HepG2 (cell line): ENCODE results near the gene MAP3K3. TPM values are rescaled to one million over a fixed set of nuclear protein-coding genes. Genes with fewer than 3 reads are reported as not detected.

Experiments
- ARID3A ChIP-seq: IDR thresholded peaks from 2 replicates; pipeline ENCODE4 v1.6.1; 2012; ENCODE audit warnings: low read depth, low read length, improper control_type of control experiment
- HMG20A ChIP-seq: IDR thresholded peaks from 2 replicates; pipeline ENCODE4 v1.6.1; 2016; ENCODE audit warnings: borderline replicate concordance
- HMG20B ChIP-seq: conservative IDR thresholded peaks from 2 replicates; pipeline ENCODE4 v1.6.1; 2016; ENCODE audit warnings: missing genetic modification reagents, missing compliant biosample characterization
- JUNB ChIP-seq: sonication (generic); formaldehyde crosslinking; IDR thresholded peaks from 2 replicates; pipeline ENCODE4 v1.8.0; 2022; ENCODE audit warnings: missing genetic modification reagents, mild to moderate bottlenecking, borderline replicate concordance
- LCORL ChIP-seq, 2 experiments: fragments of 450-650 bp in 1 of 2; sonication (generic) in 1 of 2; formaldehyde crosslinking in 1 of 2; IDR thresholded peaks; 2 replicates each; pipeline versions ENCODE4 v1.5.0 to v1.6.1; 2017 to 2020; ENCODE audit warnings: antibody characterized with exemption in 1 of 2, missing genetic modification reagents in 1 of 2
- NFYC ChIP-seq: IDR thresholded peaks from 2 replicates; pipeline ENCODE4 v1.6.1; 2016; ENCODE audit warnings: missing genetic modification reagents, missing compliant biosample characterization
- SIN3A ChIP-seq: IDR thresholded peaks from 2 replicates; pipeline ENCODE4 v1.6.1; 2011; ENCODE audit warnings: low read depth, mild to moderate bottlenecking, control low read depth, low read length, borderline replicate concordance
- SP4 ChIP-seq: sonication (generic); formaldehyde crosslinking; IDR thresholded peaks from 2 replicates; pipeline ENCODE4 v1.8.1; 2023; ENCODE audit warnings: mild to moderate bottlenecking, missing genetic modification reagents
- ZBED4 ChIP-seq: sonication (generic); formaldehyde crosslinking; IDR thresholded peaks from 2 replicates; pipeline ENCODE4 v1.4.0; 2020; ENCODE audit warnings: missing genetic modification reagents, borderline replicate concordance
- ZMAT3 ChIP-seq: sonication (generic); formaldehyde crosslinking; conservative IDR thresholded peaks from 2 replicates; pipeline ENCODE4 v1.7.0; 2021; ENCODE audit warnings: missing genetic modification reagents
- ZNF678 ChIP-seq: sonication (generic); formaldehyde crosslinking; IDR thresholded peaks from 2 replicates; pipeline ENCODE4 v1.4.0; 2020; ENCODE audit warnings: mild to moderate bottlenecking, missing genetic modification reagents
- ZNF75D ChIP-seq: sonication (generic); formaldehyde crosslinking; IDR thresholded peaks from 2 replicates; pipeline ENCODE4 v1.8.1; 2023; ENCODE audit warnings: missing genetic modification reagents, mild to moderate bottlenecking, borderline replicate concordance
- polyA plus RNA-seq, 8 experiments: library from polyadenylated mRNA; depleted of rRNA in 3 of 8; stranded (reverse) in 7 of 8; unstranded in 1 of 8; fragments of >200 nt; fragmentation: Illumina TruSeq in 4 of 8; extraction: Trizol in 4 of 8; gene quantifications; 2 replicates each; pipeline versions ENCODE4 v1.2.1 to v1.2.3, GENCODE V29; 2011 to 2016; ENCODE audit warnings: low read depth in 4 of 8, missing spikeins in 1 of 8, mixed read lengths in 1 of 8; ENCODE audit not compliant: insufficient read depth in 1 of 8
- total RNA-seq, 5 experiments: library from RNA; depleted of rRNA; stranded (reverse); fragments of >200 nt; fragmentation: Illumina TruSeq; extraction: Trizol; gene quantifications; 2 replicates each; pipeline ENCODE4 v1.2.3, GENCODE V29; 2016; ENCODE audit warnings: low read depth in 1 of 5
- TF ChIP-seq, protein P1 (sequence below), 2 experiments: sonication (generic) in 1 of 2; formaldehyde crosslinking in 1 of 2; IDR thresholded peaks; 2 replicates each; pipeline versions ENCODE4 v1.4.0 to v1.6.1; 2018 to 2020; ENCODE audit warnings: missing genetic modification reagents in 2 of 2, borderline replicate concordance in 1 of 2, low read depth in 1 of 2, mild to moderate bottlenecking in 1 of 2, missing biosample characterization in 1 of 2
- TF ChIP-seq, protein P2 (sequence below): sonication (generic); formaldehyde crosslinking; IDR thresholded peaks from 2 replicates; pipeline ENCODE4 v1.9.0; 2022; ENCODE audit warnings: missing genetic modification reagents, mild to moderate bottlenecking, borderline replicate concordance
- TF ChIP-seq, protein P3 (sequence below): sonication (generic); formaldehyde crosslinking; IDR thresholded peaks from 2 replicates; pipeline ENCODE4 v1.5.1; 2020; ENCODE audit warnings: missing genetic modification reagents, mild to moderate bottlenecking, borderline replicate concordance

MAP3K3 gene
- total and polyA plus RNA-seq, 2 of the 13 experiments (the other 11 are each of a cell fraction or from before 2014, with no cell fraction given): 17.7 to 21.8 TPM

DNA sequence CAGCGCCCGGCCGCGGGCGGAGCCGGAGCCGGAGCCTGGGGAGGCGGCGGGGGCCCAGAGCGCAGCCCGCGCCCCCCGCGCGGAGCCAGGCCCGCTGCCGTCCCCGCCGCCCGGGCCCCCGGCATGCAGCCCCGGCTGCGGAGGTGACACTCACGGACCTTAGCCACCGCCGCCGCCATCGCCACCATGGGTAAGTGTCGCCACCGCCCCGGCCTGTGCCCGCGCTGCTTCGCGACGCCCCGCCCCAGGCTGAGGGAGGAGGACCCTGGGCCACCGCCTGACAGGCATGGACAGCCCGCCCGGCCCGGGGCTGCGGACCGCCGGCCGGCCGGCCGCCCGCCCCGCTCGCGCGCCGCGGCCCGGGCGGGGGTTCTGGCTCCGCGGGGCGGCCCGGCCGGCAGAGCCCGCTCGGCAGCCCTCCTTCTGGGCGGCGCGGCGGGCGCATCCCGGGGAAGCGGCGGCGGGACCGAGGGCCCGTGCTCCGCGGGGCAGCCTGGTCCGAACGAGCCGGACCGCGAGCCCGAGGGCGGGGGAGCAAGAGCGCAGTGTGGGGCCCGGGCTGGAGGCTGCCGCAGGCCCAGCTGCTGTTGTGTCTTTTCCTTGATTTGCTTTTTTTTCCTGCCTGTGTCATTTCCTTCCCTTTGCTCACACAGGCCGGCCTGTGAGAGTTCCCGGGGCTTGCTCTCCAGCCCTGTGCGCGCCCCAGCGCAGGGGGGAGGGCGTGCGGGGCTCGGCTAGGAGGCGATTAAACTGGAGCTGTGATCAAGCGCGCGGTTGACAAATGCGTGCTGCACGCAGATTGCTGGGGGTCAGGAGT, 565 bp downstream of the MAP3K3 start (continued):
- TF ChIP-seq ARID3A (no peak), HMG20A (CRISPR knock-in tag) (no peak), ZMAT3 (no peak; the same call in 1 of the 2 replicates), NFYC (CRISPR knock-in tag) (no peak; the same call in 1 of the 2 replicates), ZBED4 (CRISPR knock-in tag) (no peak), SIN3A (peak; percentile 8; the same call in 1 of the 2 replicates), ZNF678 (no peak), SP4 (CRISPR knock-in tag) (no peak), ZNF75D (no peak), JUNB (CRISPR knock-in tag) (no peak), HMG20B (no peak), LCORL (IDR thresholded peaks at IDR 0.05) (no peak), LCORL (CRISPR knock-in tag; IDR thresholded peaks at IDR 0.05) (0 out of 2 replicates have a peak, but pooled peaks have one; percentile 12)
- TF ChIP-seq, protein P1, sequence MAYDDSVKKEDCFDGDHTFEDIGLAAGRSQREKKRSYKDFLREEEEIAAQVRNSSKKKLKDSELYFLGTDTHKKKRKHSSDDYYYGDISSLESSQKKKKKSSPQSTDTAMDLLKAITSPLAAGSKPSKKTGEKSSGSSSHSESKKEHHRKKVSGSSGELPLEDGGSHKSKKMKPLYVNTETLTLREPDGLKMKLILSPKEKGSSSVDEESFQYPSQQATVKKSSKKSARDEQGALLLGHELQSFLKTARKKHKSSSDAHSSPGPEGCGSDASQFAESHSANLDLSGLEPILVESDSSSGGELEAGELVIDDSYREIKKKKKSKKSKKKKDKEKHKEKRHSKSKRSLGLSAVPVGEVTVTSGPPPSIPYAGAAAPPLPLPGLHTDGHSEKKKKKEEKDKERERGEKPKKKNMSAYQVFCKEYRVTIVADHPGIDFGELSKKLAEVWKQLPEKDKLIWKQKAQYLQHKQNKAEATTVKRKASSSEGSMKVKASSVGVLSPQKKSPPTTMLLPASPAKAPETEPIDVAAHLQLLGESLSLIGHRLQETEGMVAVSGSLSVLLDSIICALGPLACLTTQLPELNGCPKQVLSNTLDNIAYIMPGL (CRISPR knock-in tag; IDR thresholded peaks at IDR 0.05; ENCODE audit: borderline replicate concordance in 1 of 2, low read depth in 1 of 2): peak; percentile 15 to 39; a peak in 2 of 4 replicates
- TF ChIP-seq, protein P2, sequence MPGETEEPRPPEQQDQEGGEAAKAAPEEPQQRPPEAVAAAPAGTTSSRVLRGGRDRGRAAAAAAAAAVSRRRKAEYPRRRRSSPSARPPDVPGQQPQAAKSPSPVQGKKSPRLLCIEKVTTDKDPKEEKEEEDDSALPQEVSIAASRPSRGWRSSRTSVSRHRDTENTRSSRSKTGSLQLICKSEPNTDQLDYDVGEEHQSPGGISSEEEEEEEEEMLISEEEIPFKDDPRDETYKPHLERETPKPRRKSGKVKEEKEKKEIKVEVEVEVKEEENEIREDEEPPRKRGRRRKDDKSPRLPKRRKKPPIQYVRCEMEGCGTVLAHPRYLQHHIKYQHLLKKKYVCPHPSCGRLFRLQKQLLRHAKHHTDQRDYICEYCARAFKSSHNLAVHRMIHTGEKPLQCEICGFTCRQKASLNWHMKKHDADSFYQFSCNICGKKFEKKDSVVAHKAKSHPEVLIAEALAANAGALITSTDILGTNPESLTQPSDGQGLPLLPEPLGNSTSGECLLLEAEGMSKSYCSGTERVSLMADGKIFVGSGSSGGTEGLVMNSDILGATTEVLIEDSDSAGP (CRISPR knock-in tag): peak; percentile 49; the same call in 1 of the 2 replicates
- TF ChIP-seq, protein P3, sequence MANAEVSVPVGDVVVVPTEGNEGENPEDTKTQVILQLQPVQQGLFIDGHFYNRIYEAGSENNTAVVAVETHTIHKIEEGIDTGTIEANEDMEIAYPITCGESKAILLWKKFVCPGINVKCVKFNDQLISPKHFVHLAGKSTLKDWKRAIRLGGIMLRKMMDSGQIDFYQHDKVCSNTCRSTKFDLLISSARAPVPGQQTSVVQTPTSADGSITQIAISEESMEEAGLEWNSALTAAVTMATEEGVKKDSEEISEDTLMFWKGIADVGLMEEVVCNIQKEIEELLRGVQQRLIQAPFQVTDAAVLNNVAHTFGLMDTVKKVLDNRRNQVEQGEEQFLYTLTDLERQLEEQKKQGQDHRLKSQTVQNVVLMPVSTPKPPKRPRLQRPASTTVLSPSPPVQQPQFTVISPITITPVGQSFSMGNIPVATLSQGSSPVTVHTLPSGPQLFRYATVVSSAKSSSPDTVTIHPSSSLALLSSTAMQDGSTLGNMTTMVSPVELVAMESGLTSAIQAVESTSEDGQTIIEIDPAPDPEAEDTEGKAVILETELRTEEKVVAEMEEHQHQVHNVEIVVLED (CRISPR knock-in tag): no peak
